Adrenal gland (tissue), 5 donors: ENCODE data around the gene TBC1D16.

Experiments
- POLR2A ChIP-seq, 2 donors: fragments of 450-650 bp; IDR thresholded peaks; one replicate each; pipeline ENCODE4 v1.6.1; 2017; ENCODE audit warnings: antibody characterized with exemption in 2 of 2, mild to moderate bottlenecking in 2 of 2, moderate library complexity in 1 of 2
- TF ChIP-seq, protein P1 (sequence below), 6 experiments: fragments of 450-650 bp in 4 of 6; fragments of 200-600 bp in 2 of 6; sonication (generic) in 1 of 6; IDR thresholded peaks; 1 replicate in 5 of 6; 2 replicates in 1 of 6; pipeline versions ENCODE4 v1.5.1 to v1.8.0; 2016 to 2021; ENCODE audit warnings: antibody characterized with exemption in 6 of 6, mild to moderate bottlenecking in 2 of 6, moderate library complexity in 1 of 6
- donor health status: DM: no; HTN: no; CAD: no.

DNA sequence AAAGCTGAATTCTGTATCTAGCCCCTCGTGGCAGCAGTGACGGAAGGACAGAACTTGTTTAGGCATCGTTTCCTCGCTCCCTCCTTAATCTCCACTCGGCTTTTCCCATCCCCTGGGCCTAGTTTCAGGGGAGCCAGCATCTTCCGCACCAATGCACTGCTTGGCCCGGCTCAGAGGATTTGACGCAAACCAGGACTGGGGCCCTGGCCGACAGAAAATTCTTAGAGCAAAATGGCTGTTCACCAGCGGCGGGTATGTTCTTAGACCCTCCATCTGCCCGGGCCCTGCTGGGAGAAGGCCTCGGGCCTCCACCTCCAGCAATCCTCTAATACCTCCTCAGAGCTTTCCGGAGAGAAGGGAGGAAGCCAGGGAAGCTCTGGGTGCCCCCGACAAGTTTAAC, 54.6 kb downstream of the TBC1D16 start:
- TF ChIP-seq POLR2A (IDR thresholded peaks at IDR 0.05): no peak
- TF ChIP-seq, protein P1, sequence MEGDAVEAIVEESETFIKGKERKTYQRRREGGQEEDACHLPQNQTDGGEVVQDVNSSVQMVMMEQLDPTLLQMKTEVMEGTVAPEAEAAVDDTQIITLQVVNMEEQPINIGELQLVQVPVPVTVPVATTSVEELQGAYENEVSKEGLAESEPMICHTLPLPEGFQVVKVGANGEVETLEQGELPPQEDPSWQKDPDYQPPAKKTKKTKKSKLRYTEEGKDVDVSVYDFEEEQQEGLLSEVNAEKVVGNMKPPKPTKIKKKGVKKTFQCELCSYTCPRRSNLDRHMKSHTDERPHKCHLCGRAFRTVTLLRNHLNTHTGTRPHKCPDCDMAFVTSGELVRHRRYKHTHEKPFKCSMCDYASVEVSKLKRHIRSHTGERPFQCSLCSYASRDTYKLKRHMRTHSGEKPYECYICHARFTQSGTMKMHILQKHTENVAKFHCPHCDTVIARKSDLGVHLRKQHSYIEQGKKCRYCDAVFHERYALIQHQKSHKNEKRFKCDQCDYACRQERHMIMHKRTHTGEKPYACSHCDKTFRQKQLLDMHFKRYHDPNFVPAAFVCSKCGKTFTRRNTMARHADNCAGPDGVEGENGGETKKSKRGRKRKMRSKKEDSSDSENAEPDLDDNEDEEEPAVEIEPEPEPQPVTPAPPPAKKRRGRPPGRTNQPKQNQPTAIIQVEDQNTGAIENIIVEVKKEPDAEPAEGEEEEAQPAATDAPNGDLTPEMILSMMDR (IDR thresholded peaks at IDR 0.05): no peak
